Pancreas (tissue), 10 donors: ENCODE measurements around the gene FMO3. TPM values are rescaled to one million over a fixed set of nuclear protein-coding genes. Genes with fewer than 3 reads are reported as not detected.

Experiments
- ATAC-seq, 4 donors: fragments of 200-7000 bp; cut with Tn5 transposase; one replicate each; pipeline versions ENCODE4 v1.8.0 to v1.9.1; 2020; ENCODE audit warnings: mild to moderate bottlenecking in 4 of 4, moderate library complexity in 4 of 4
- DNase-seq, 6 donors: peaks; one replicate each; pipeline ENCODE4 v3.0.0-alpha.2; 2020
- FAIRE-seq: peaks from 2 replicates; lab custom pipeline; 2012; peaks lifted over from hg19 to GRCh38; lab: Jason Lieb, UNC
- H3K27ac ChIP-seq, 4 donors: fragments of 200-600 bp; sonication (generic); 1 replicate in 3 of 4; 2 replicates in 1 of 4; pipeline versions ENCODE4 v1.5.0 to v1.8.0; 2020
- H3K27me3 ChIP-seq, 4 donors: fragments of 200-600 bp; one replicate each; pipeline ENCODE4 v1.8.0; 2021
- H3K36me3 ChIP-seq, 3 donors: fragments of 200-600 bp; sonication (generic) in 1 of 3; one replicate each; pipeline versions ENCODE4 v1.5.0 to v1.8.0; 2020 to 2021
- H3K4me1 ChIP-seq, 3 donors: fragments of 200-600 bp; one replicate each; pipeline ENCODE4 v1.8.0; 2021
- H3K4me3 ChIP-seq, 4 donors: fragments of 200-600 bp; sonication (generic) in 2 of 4; one replicate each; pipeline versions ENCODE4 v1.5.0 to v1.8.0; 2020 to 2021
- H3K9me3 ChIP-seq, 4 donors: fragments of 200-600 bp; one replicate each; pipeline ENCODE4 v1.8.0; 2021
- WGBS, 2 donors: extraction: QIAGEN DNeasy Blood & Tissue Kit; methylation state at CpG; one replicate each; pipeline ENCODE4 v1.1.7; 2013; 5-methylcytosine and 5-hydroxymethylcytosine counted together
- intact Hi-C, 3 donors: fragments of 100-400 bp; cut with DNase I; formaldehyde crosslinking; loops; one replicate each; pipeline versions ENCODE4 v1.11.1 to v1.14.2; 2022
- polyA plus RNA-seq, 2 donors: library from polyadenylated mRNA; stranded (reverse); fragments of 200-250 nt; gene quantifications; one replicate each; pipeline ENCODE4 v1.2.3, GENCODE V29; 2013
- total RNA-seq, 6 donors: library from RNA; stranded (reverse); fragmentation: NEBNext Ultra II Directional in 4 of 6; extraction: Animal tissue kit (Norgen Biotek cat#: 25700) in 4 of 6; gene quantifications; one replicate each; pipeline versions ENCODE4 v1.2.1 to v1.2.4, GENCODE V29; 2021 to 2023
- TF ChIP-seq, protein P1 (sequence below), 4 donors: fragments of 200-600 bp; sonication (generic) in 3 of 4; IDR thresholded peaks; one replicate each; pipeline versions ENCODE4 v1.5.0 to v1.8.0; 2021; ENCODE audit warnings: antibody characterized with exemption in 4 of 4
- donor health status: healthy with polysubstance abuse.
- donor health status: DM: no; HTN: no; CAD: no; lungs with moderate emphysema.
- donor health status: DM: no; HTN: no; CAD: no.
- donor health status: control.
- donor health status: control.
- donor health status: Bipolar disorder and iron deficiency.
- donor health status: DM: yes; HTN: yes; CAD: no.
- donor health status: DM: no; HTN: no; CAD: no.
- donor health status: DM: no; HTN: no; CAD: no.
- donor health status: DM: yes; HTN: yes; CAD: no.

The FMO3 gene
- total and polyA plus RNA-seq, 8 donors = 0.28 to 4.7 (median 1.4) TPM

DNA sequence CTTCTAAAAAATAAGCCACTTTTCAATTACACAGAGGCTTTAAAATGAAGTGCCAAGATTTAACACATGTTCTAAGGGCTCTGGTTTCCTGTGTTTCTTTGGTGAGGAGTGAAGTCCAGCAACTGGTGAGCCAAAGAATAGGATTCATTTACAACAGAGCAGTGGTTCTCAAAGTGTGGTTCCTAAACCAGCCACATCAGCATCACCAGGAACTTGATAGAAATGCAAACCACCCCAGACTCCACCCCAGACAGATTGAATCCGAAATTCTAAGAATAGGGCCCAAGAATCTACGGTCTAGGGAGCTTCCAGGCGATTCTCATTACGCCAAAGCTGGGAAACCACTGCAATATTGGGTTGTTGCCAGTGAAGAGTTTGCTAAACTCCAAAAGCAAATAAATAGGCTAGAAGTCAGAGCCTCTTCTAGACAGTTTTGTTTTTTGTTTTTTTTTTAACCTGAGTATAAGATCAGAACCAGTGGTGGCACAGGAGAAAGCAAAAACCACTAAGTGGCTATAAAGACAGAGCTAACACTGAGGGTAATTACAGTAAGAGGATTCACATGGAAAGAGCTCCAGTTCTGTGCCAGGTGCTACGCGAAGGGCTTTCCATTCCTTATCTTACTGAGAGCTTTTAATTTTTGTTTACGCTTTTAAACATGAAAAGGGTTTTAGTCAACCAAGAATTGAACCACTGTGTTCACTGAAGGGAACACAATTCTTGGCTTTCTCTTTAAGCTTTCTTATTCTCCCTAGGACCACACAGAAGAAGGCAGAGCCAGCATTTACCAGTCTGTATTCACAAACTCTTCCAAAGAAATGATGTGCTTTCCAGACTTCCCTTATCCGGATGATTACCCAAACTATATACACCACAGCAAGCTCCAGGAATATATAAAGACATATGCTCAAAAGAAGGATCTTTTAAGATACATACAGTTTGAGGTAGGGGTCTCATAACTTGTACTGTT, 52.0 kb downstream of the FMO3 start:
- WGBS, 2 donors = 19 to 23% methylated on average over 8 of the region's 8 CpGs
- DNase-seq (peak in 1 of 6 donors; percentile 27), ATAC-seq (peak; percentile 24 to 69 (median 56)), FAIRE-seq (no peak)
- peaks cover 0 to 3% (median 0%) of the 10 kb centered on the region in 3 donors for H3K4me1 ChIP-seq
- TF ChIP-seq, protein P1, sequence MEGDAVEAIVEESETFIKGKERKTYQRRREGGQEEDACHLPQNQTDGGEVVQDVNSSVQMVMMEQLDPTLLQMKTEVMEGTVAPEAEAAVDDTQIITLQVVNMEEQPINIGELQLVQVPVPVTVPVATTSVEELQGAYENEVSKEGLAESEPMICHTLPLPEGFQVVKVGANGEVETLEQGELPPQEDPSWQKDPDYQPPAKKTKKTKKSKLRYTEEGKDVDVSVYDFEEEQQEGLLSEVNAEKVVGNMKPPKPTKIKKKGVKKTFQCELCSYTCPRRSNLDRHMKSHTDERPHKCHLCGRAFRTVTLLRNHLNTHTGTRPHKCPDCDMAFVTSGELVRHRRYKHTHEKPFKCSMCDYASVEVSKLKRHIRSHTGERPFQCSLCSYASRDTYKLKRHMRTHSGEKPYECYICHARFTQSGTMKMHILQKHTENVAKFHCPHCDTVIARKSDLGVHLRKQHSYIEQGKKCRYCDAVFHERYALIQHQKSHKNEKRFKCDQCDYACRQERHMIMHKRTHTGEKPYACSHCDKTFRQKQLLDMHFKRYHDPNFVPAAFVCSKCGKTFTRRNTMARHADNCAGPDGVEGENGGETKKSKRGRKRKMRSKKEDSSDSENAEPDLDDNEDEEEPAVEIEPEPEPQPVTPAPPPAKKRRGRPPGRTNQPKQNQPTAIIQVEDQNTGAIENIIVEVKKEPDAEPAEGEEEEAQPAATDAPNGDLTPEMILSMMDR (IDR thresholded peaks at IDR 0.05) = no peak
- H3K9me3 ChIP-seq = no peaks in the 10 kb centered on the region
- no peak overlapping the region for H3K4me3 ChIP-seq
- H3K27ac ChIP-seq = peak overlapping the region in 2 of 4 donors; percentile 35 to 63
- no peaks in the 10 kb centered on the region for H3K27me3 ChIP-seq
- H3K36me3 ChIP-seq = no peaks in the 10 kb centered on the region
- intact Hi-C loops = no loop called here

DNA sequence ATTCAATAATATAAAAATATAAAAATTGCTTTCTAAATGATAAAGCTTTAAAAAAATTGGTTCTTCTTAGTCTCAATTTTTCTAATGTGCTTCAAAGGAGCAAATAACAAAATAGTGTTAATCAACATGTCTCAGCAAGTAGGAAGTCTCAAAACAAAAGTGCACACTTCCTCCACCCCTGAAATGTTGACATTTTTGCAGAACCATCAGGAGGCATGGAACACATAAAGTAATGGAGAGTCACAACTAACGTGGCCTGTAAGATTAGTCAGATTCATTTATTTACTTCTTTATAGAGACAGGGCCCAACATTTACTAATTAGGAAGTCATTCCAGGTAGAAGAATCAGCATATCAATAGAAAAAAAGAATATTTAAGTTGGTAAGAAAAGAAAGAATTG, 59.5 kb downstream of the FMO3 start:
- FAIRE-seq (no peak), ATAC-seq (no peak), DNase-seq (no peak)
- H3K27ac ChIP-seq = no peak overlapping the region
- no peak overlapping the region for H3K4me3 ChIP-seq
- H3K4me1 ChIP-seq = no peaks in the 10 kb centered on the region
- H3K27me3 ChIP-seq = no peaks in the 10 kb centered on the region
- TF ChIP-seq, protein P1 (IDR thresholded peaks at IDR 0.05) = no peak
- WGBS, 2 donors = 55 to 75% methylated on average over 1 of the region's 1 CpG
- H3K9me3 ChIP-seq = no peaks in the 10 kb centered on the region
- intact Hi-C loops = no loop called here
- no peaks in the 10 kb centered on the region for H3K36me3 ChIP-seq

DNA sequence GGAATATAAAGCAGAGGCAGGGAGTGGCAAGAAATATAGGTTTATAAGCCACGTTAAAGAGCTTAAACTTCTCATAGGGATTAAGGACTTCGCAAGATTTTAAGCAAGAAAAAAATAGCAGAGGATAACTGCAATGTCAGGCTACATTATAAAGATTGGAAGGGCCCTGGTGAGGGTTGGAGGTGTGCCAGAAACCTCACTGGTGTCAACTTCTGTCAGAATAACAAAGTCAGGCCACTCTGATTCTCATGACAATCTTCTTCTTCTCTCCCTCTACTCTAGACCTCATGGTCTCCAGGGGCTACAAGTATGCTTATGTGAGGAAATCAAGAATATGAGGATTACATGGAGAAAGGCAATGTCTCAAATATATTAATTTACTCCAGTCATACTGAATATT, 61.8 kb downstream of the FMO3 start:
- H3K9me3 ChIP-seq = no peaks in the 10 kb centered on the region
- intact Hi-C loops = no loop called here
- FAIRE-seq (no peak), ATAC-seq (no peak), DNase-seq (no peak)
- H3K36me3 ChIP-seq = no peaks in the 10 kb centered on the region
- no peaks in the 10 kb centered on the region for H3K4me1 ChIP-seq
- TF ChIP-seq, protein P1 (IDR thresholded peaks at IDR 0.05) = no peak
- no peak overlapping the region for H3K27ac ChIP-seq
- H3K4me3 ChIP-seq = no peak overlapping the region
- 56 to 72% methylated on average over 2 of the region's 2 CpGs for WGBS, 2 donors
- no peaks in the 10 kb centered on the region for H3K27me3 ChIP-seq

DNA sequence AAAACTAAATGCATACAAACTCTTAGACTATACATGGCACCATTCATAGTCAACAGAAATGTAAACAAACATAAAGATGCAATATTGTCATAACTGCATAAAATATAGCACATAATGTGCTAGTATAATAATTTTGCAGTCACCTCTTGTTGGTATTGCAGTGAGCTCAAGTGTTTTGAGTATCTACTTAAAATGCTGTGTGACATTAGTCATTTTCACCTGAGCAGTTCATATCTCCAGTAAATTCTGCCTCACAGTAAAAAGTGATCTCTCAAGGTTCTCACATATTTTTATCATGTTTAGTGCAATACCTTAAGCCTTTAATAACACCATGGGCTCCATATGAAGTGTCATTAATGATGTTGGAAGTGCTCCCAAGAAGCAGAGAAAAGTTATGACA, 64.8 kb downstream of the FMO3 start:
- Histone ChIP-seq H3K9me3 (no peaks in the 10 kb centered on the region), H3K27me3 (no peaks in the 10 kb centered on the region), H3K4me1 (no peaks in the 10 kb centered on the region), H3K36me3 (no peaks in the 10 kb centered on the region), H3K4me3 (no peak overlapping the region), H3K27ac (no peak overlapping the region)
- FAIRE-seq (no peak), DNase-seq (no peak), ATAC-seq (no peak)
- TF ChIP-seq, protein P1 (IDR thresholded peaks at IDR 0.05) = no peak
- intact Hi-C loops = no loop called here

DNA sequence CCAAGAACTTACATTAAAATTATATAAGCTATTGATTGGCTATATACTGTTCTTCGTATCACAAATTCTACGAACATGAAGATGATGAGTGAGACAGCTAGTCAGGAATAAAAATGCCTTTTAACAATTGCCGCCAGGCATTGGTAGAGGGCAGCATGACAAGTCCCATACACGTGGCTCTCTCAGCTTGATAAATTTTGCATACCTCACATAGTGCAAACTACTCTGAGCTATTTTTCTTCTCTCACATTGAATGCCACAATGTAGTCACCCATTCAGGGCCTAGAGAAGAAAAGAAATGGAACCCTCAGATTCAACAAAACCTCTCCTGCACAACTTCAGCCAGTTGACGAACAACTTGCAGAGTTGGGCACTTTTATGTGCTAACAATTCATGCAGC, 67.4 kb downstream of the FMO3 start:
- TF ChIP-seq, protein P1 (IDR thresholded peaks at IDR 0.05) = no peak
- H3K9me3 ChIP-seq = no peaks in the 10 kb centered on the region
- no peak overlapping the region for H3K4me3 ChIP-seq
- ATAC-seq = peak in 2 of 4 donors; percentile 40 to 48
- no peaks in the 10 kb centered on the region for H3K36me3 ChIP-seq
- H3K27ac ChIP-seq = peak overlapping the region in 1 of 4 donors; percentile 72
- DNase-seq = no peak
- H3K4me1 ChIP-seq = no peaks in the 10 kb centered on the region
- FAIRE-seq = no peak
- H3K27me3 ChIP-seq = no peaks in the 10 kb centered on the region
- intact Hi-C loops = no loop called here
- WGBS, 2 donors = 42 to 44% methylated on average over 5 of the region's 5 CpGs
